Naive B cell (primary cell): ENCODE measurements around the gene PGAM5. TPM values are rescaled to one million over a fixed set of nuclear protein-coding genes. Genes with fewer than 3 reads are reported as not detected.

ENCODE experiments used
- ATAC-seq, 2 donors: fragments of 150-1000 bp; cut with Tn5 transposase; 2 replicates each; pipeline ENCODE4 v1.10.0; 2021; ENCODE audit warnings: low read depth in 2 of 2, mild to moderate bottlenecking in 2 of 2, moderate library complexity in 2 of 2
- DNase-seq: peaks from one replicate; pipeline ENCODE4 v3.0.0; 2022
- H3K27ac Mint-ChIP-seq, 6 donors: one replicate each; pipeline ENCODE4 v1.8.0; 2020 to 2022; ENCODE audit warnings: mild to moderate bottlenecking in 6 of 6, mixed read lengths in 6 of 6, moderate library complexity in 5 of 6, inconsistent platforms in 2 of 6
- H3K27me3 Mint-ChIP-seq, 3 donors: one replicate each; pipeline ENCODE4 v1.8.0; 2021 to 2022; ENCODE audit warnings: mixed read lengths in 3 of 3, mild to moderate bottlenecking in 1 of 3
- H3K36me3 Mint-ChIP-seq, 2 donors: one replicate each; pipeline ENCODE4 v1.8.0; 2020 to 2022; ENCODE audit warnings: mixed read lengths in 2 of 2, inconsistent platforms in 1 of 2, mild to moderate bottlenecking in 1 of 2
- H3K4me1 Mint-ChIP-seq, 3 donors: one replicate each; pipeline ENCODE4 v1.8.0; 2020 to 2022; ENCODE audit warnings: mixed read lengths in 3 of 3, inconsistent platforms in 1 of 3, mild to moderate bottlenecking in 1 of 3, moderate library complexity in 1 of 3
- H3K4me3 Mint-ChIP-seq, 8 donors: one replicate each; pipeline ENCODE4 v1.8.0; 2020 to 2022; ENCODE audit warnings: mild to moderate bottlenecking in 8 of 8, mixed read lengths in 8 of 8, moderate library complexity in 8 of 8, inconsistent platforms in 2 of 8
- H3K9me3 Mint-ChIP-seq, 7 donors: one replicate each; pipeline ENCODE4 v1.8.0; 2020 to 2022; ENCODE audit warnings: mixed read lengths in 7 of 7, mild to moderate bottlenecking in 5 of 7, inconsistent platforms in 2 of 7, moderate library complexity in 1 of 7
- polyA plus RNA-seq, 6 donors: library from polyadenylated mRNA; unstranded; fragments of 300-500 nt; fragmentation: Illumina TruSeq; gene quantifications; one replicate each; pipeline ENCODE4 v1.2.3, GENCODE V29; 2021; ENCODE audit warnings: low read depth in 6 of 6

The PGAM5 gene
- polyA plus RNA-seq, 6 donors from 2014 or later: 13.0 to 34.0 (median 23.8) TPM

- ATAC-seq: no peak
- peaks cover 0 to 1% (median 0%) of the 10 kb centered on the region in 7 donors for H3K9me3 Mint-ChIP-seq
- H3K27me3 Mint-ChIP-seq: no peaks in the 10 kb centered on the region
- peaks cover 5 to 7% (median 5%) of the 10 kb centered on the region in 3 donors for H3K4me1 Mint-ChIP-seq
- H3K36me3 Mint-ChIP-seq: peaks cover 34 to 38% of the 10 kb centered on the region in 2 donors
- peak overlapping the region in 1 of 6 donors; percentile 41 for H3K27ac Mint-ChIP-seq
- no peak for DNase-seq
- no peak overlapping the region for H3K4me3 Mint-ChIP-seq
These were observed 20.9 kb downstream of the PGAM5 start for GRCh38 chr12:132731574-132731973.

GRCh38 chr12:132734206-132734605 is 23.6 kb downstream of the PGAM5 start:
- ATAC-seq: no peak
- Mint-ChIP-seq H3K4me1 (peaks cover 0 to 7% (median 3%) of the 10 kb centered on the region in 3 donors), H3K27me3 (no peaks in the 10 kb centered on the region), H3K36me3 (peaks cover 31 to 34% of the 10 kb centered on the region in 2 donors), H3K9me3 (peaks cover 0 to 1% (median 0%) of the 10 kb centered on the region in 7 donors), H3K4me3 (no peak overlapping the region), H3K27ac (no peak overlapping the region)
- DNase-seq: no peak

- Mint-ChIP-seq H3K4me3 (no peak overlapping the region), H3K36me3 (peaks cover 31 to 34% of the 10 kb centered on the region in 2 donors), H3K27ac (no peak overlapping the region), H3K9me3 (peaks cover 0 to 1% (median 0%) of the 10 kb centered on the region in 7 donors), H3K4me1 (peaks cover 0 to 7% (median 0%) of the 10 kb centered on the region in 3 donors), H3K27me3 (no peaks in the 10 kb centered on the region)
- ATAC-seq (no peak), DNase-seq (no peak)
These were observed 24.9 kb downstream of the PGAM5 start for GRCh38 chr12:132735496-132735895.

- Mint-ChIP-seq H3K9me3 (peaks cover 0 to 1% (median 0%) of the 10 kb centered on the region in 7 donors), H3K4me3 (no peak overlapping the region), H3K27me3 (no peaks in the 10 kb centered on the region), H3K4me1 (peaks cover 0 to 7% (median 0%) of the 10 kb centered on the region in 3 donors), H3K36me3 (peaks cover 27 to 34% of the 10 kb centered on the region in 2 donors), H3K27ac (peak overlapping the region in 1 of 6 donors; percentile 60)
- no peak for ATAC-seq
- no peak for DNase-seq
These were observed 25.7 kb downstream of the PGAM5 start for GRCh38 chr12:132736378-132736777.

- peaks cover 22 to 30% of the 10 kb centered on the region in 2 donors for H3K36me3 Mint-ChIP-seq
- peaks cover 0 to 1% (median 0%) of the 10 kb centered on the region in 7 donors for H3K9me3 Mint-ChIP-seq
- peaks cover 0 to 10% (median 2%) of the 10 kb centered on the region in 3 donors for H3K4me1 Mint-ChIP-seq
- no peak for ATAC-seq
- DNase-seq: no peak
- H3K27me3 Mint-ChIP-seq: no peaks in the 10 kb centered on the region
- H3K4me3 Mint-ChIP-seq: no peak overlapping the region
- H3K27ac Mint-ChIP-seq: no peak overlapping the region
These were observed 26.3 kb downstream of the PGAM5 start for GRCh38 chr12:132736913-132737312.

GRCh38 chr12:132739600-132740312 is 29.1 kb downstream of the PGAM5 start:
- no peaks in the 10 kb centered on the region for H3K27me3 Mint-ChIP-seq
- peak overlapping the region in 2 of 6 donors; percentile 50 for H3K27ac Mint-ChIP-seq
- H3K9me3 Mint-ChIP-seq: peaks cover 0 to 5% (median 0%) of the 10 kb centered on the region in 7 donors
- no peak for DNase-seq
- peaks cover 7 to 30% of the 10 kb centered on the region in 2 donors for H3K36me3 Mint-ChIP-seq
- H3K4me3 Mint-ChIP-seq: no peak overlapping the region
- peaks cover 7 to 25% (median 10%) of the 10 kb centered on the region in 3 donors for H3K4me1 Mint-ChIP-seq
- no peak for ATAC-seq

- ATAC-seq: no peak
- H3K4me1 Mint-ChIP-seq: peaks cover 12 to 25% (median 12%) of the 10 kb centered on the region in 3 donors
- peaks cover 0 to 5% (median 0%) of the 10 kb centered on the region in 7 donors for H3K9me3 Mint-ChIP-seq
- H3K4me3 Mint-ChIP-seq: no peak overlapping the region
- peak overlapping the region in 3 of 6 donors; percentile 49 to 96 (median 52) for H3K27ac Mint-ChIP-seq
- peaks cover 7 to 30% of the 10 kb centered on the region in 2 donors for H3K36me3 Mint-ChIP-seq
- no peak for DNase-seq
- no peaks in the 10 kb centered on the region for H3K27me3 Mint-ChIP-seq
These were observed 29.6 kb downstream of the PGAM5 start for GRCh38 chr12:132740313-132740646.

- Mint-ChIP-seq H3K36me3 (peaks cover 7 to 30% of the 10 kb centered on the region in 2 donors), H3K4me3 (no peak overlapping the region), H3K27ac (peak overlapping the region in 2 of 6 donors; percentile 52 to 96), H3K27me3 (no peaks in the 10 kb centered on the region), H3K4me1 (peaks cover 12 to 25% (median 14%) of the 10 kb centered on the region in 3 donors), H3K9me3 (peaks cover 0 to 5% (median 0%) of the 10 kb centered on the region in 7 donors)
- ATAC-seq (no peak), DNase-seq (no peak)
These were observed 30.0 kb downstream of the PGAM5 start for GRCh38 chr12:132740652-132741051.

GRCh38 chr12:132741620-132742019 is 31.0 kb downstream of the PGAM5 start:
- H3K27ac Mint-ChIP-seq: peak overlapping the region in 4 of 6 donors; percentile 4 to 75 (median 62)
- no peaks in the 10 kb centered on the region for H3K27me3 Mint-ChIP-seq
- H3K4me3 Mint-ChIP-seq: peak overlapping the region in 1 of 8 donors; percentile 28
- peaks cover 7 to 30% of the 10 kb centered on the region in 2 donors for H3K36me3 Mint-ChIP-seq
- ATAC-seq: peak; percentile 40 to 83
- peaks cover 12 to 25% (median 14%) of the 10 kb centered on the region in 3 donors for H3K4me1 Mint-ChIP-seq
- peaks cover 0 to 5% (median 0%) of the 10 kb centered on the region in 7 donors for H3K9me3 Mint-ChIP-seq
- DNase-seq: no peak

- DNase-seq (no peak), ATAC-seq (no peak)
- Mint-ChIP-seq H3K36me3 (peaks cover 11 to 22% of the 10 kb centered on the region in 2 donors), H3K27me3 (no peaks in the 10 kb centered on the region), H3K9me3 (peaks cover 0 to 5% (median 0%) of the 10 kb centered on the region in 7 donors), H3K4me3 (no peak overlapping the region), H3K27ac (peak overlapping the region in 2 of 6 donors; percentile 15 to 33), H3K4me1 (peaks cover 12 to 19% (median 14%) of the 10 kb centered on the region in 3 donors)
These were observed 33.2 kb downstream of the PGAM5 start for GRCh38 chr12:132743831-132744230.

GRCh38 chr12:132746613-132747012 is 36.0 kb downstream of the PGAM5 start:
- peaks cover 0 to 5% (median 0%) of the 10 kb centered on the region in 7 donors for H3K9me3 Mint-ChIP-seq
- ATAC-seq (no peak), DNase-seq (no peak)
- no peaks in the 10 kb centered on the region for H3K27me3 Mint-ChIP-seq
- peak overlapping the region in 1 of 8 donors; percentile 35 for H3K4me3 Mint-ChIP-seq
- H3K4me1 Mint-ChIP-seq: peaks cover 12 to 18% (median 14%) of the 10 kb centered on the region in 3 donors
- peaks cover 11 to 22% of the 10 kb centered on the region in 2 donors for H3K36me3 Mint-ChIP-seq
- H3K27ac Mint-ChIP-seq: peak overlapping the region in 1 of 6 donors; percentile 34

- no peak for DNase-seq
- H3K9me3 Mint-ChIP-seq: peaks cover 0 to 4% (median 0%) of the 10 kb centered on the region in 7 donors
- no peak for ATAC-seq
- H3K27me3 Mint-ChIP-seq: no peaks in the 10 kb centered on the region
- peaks cover 8 to 14% (median 10%) of the 10 kb centered on the region in 3 donors for H3K4me1 Mint-ChIP-seq
- H3K4me3 Mint-ChIP-seq: no peak overlapping the region
- peaks cover 10 to 16% of the 10 kb centered on the region in 2 donors for H3K36me3 Mint-ChIP-seq
- no peak overlapping the region for H3K27ac Mint-ChIP-seq
These were observed 36.8 kb downstream of the PGAM5 start for GRCh38 chr12:132747395-132747794.

GRCh38 chr12:132747896-132748295 is 37.3 kb downstream of the PGAM5 start:
- DNase-seq: no peak
- Mint-ChIP-seq H3K36me3 (peaks cover 5 to 11% of the 10 kb centered on the region in 2 donors), H3K9me3 (no peaks in the 10 kb centered on the region)

GRCh38 chr12:132748319-132748718 is 37.7 kb downstream of the PGAM5 start:
- no peaks in the 10 kb centered on the region for H3K27me3 Mint-ChIP-seq
- no peak overlapping the region for H3K4me3 Mint-ChIP-seq
- ATAC-seq (no peak), DNase-seq (no peak)
- peaks cover 4 to 9% of the 10 kb centered on the region in 2 donors for H3K36me3 Mint-ChIP-seq
- no peak overlapping the region for H3K27ac Mint-ChIP-seq
- peaks cover 4 to 14% (median 4%) of the 10 kb centered on the region in 3 donors for H3K4me1 Mint-ChIP-seq
- H3K9me3 Mint-ChIP-seq: no peaks in the 10 kb centered on the region

More at GRCh38 chr12:132747896-132748295, 37.3 kb downstream of the PGAM5 start:
- no peak overlapping the region for H3K27ac Mint-ChIP-seq
- ATAC-seq: no peak
- H3K27me3 Mint-ChIP-seq: no peaks in the 10 kb centered on the region
- H3K4me3 Mint-ChIP-seq: no peak overlapping the region
- peaks cover 4 to 14% (median 5%) of the 10 kb centered on the region in 3 donors for H3K4me1 Mint-ChIP-seq
